Mesendoderm (in vitro differentiated cells): ENCODE results near the gene GCH1.

Experiments used
- DNase-seq: peaks from one replicate; pipeline ENCODE4 v3.0.0; 2013
- H2AK5ac ChIP-seq: 2 replicates; pipeline ENCODE4 v1.6.1; 2013; ENCODE audit warnings: low read length, inconsistent platforms
- H2BK120ac ChIP-seq: 2 replicates; pipeline ENCODE4 v1.6.1; 2013; ENCODE audit warnings: low read depth, mild to moderate bottlenecking, low read length, moderate library complexity, mixed read lengths
- H2BK15ac ChIP-seq: replicated peaks from 2 replicates; pipeline ENCODE4 v1.6.1; 2013; ENCODE audit warnings: low read depth, mild to moderate bottlenecking, moderate library complexity
- H2BK5ac ChIP-seq: 2 replicates; pipeline ENCODE4 v1.6.1; 2013; ENCODE audit warnings: low read length, inconsistent platforms
- H3K18ac ChIP-seq: 2 replicates; pipeline ENCODE4 v1.6.1; 2013; ENCODE audit warnings: mild to moderate bottlenecking, low read length, mixed read lengths
- H3K23ac ChIP-seq: one replicate; pipeline ENCODE4 v1.6.1; 2013; ENCODE audit warnings: low read length
- H3K27ac ChIP-seq: 2 replicates; pipeline ENCODE4 v1.5.1; 2013; ENCODE audit warnings: low read depth, mild to moderate bottlenecking, inconsistent platforms, low read length, moderate library complexity
- H3K27me3 ChIP-seq: 2 replicates; pipeline ENCODE4 v1.6.1; 2013; ENCODE audit warnings: low read length, control low read depth, mild to moderate bottlenecking, inconsistent platforms; ENCODE audit not compliant: insufficient read depth, poor library complexity
- H3K36me3 ChIP-seq: 2 replicates; pipeline ENCODE4 v1.6.1; 2013; ENCODE audit warnings: low read length, inconsistent platforms; ENCODE audit not compliant: control insufficient read depth, insufficient read depth
- H3K4ac ChIP-seq: one replicate; pipeline ENCODE4 v1.6.1; 2013; ENCODE audit warnings: low read depth, mild to moderate bottlenecking, low read length, moderate library complexity
- H3K4me1 ChIP-seq: 2 replicates; pipeline ENCODE4 v1.6.1; 2013; ENCODE audit warnings: low read depth, low read length, inconsistent platforms; ENCODE audit not compliant: control insufficient read depth
- H3K4me2 ChIP-seq: 2 replicates; pipeline ENCODE4 v1.6.1; 2013; ENCODE audit warnings: low read length
- H3K4me3 ChIP-seq: 2 replicates; pipeline ENCODE4 v1.5.1; 2013; ENCODE audit warnings: mild to moderate bottlenecking, low read length
- H3K56ac ChIP-seq: one replicate; pipeline ENCODE4 v1.6.1; 2013; ENCODE audit warnings: low read length
- H3K79me1 ChIP-seq: 2 replicates; pipeline ENCODE4 v1.6.1; 2013; ENCODE audit warnings: low read length, inconsistent platforms
- H3K79me2 ChIP-seq: 2 replicates; pipeline ENCODE4 v1.6.1; 2013; ENCODE audit warnings: mild to moderate bottlenecking, low read length; ENCODE audit not compliant: control insufficient read depth, insufficient read depth
- H3K9ac ChIP-seq: 2 replicates; pipeline ENCODE4 v1.6.1; 2013; ENCODE audit warnings: low read length, inconsistent platforms
- H4K5ac ChIP-seq: one replicate; pipeline ENCODE4 v1.6.1; 2013; ENCODE audit warnings: low read length
- H4K8ac ChIP-seq: one replicate; pipeline ENCODE4 v1.6.1; 2013; ENCODE audit warnings: low read depth, mild to moderate bottlenecking, control low read depth, low read length, moderate library complexity
- WGBS: extraction: QIAGEN DNeasy Blood & Tissue Kit; methylation state at CpG from one replicate; pipeline ENCODE4 v1.1.7; 2013; ENCODE audit warnings: low lambda C conversion rate, missing lambda C conversion rate; ENCODE audit not compliant: insufficient coverage; ENCODE audit errors: extremely low coverage; 5-methylcytosine and 5-hydroxymethylcytosine counted together

The GCH1 gene

GRCh38 chr14:54936816-54937215 lies 34.2 kb upstream of the GCH1 start:
- no peak for DNase-seq
- no peak overlapping the region for H4K8ac ChIP-seq
- no peaks in the 10 kb centered on the region for H3K27me3 ChIP-seq
- H3K4me3 ChIP-seq = no peak overlapping the region
- H2AK5ac ChIP-seq = no peak overlapping the region
- H3K9ac ChIP-seq = no peak overlapping the region
- H3K79me1 ChIP-seq = no peaks in the 10 kb centered on the region
- H3K27ac ChIP-seq = no peak overlapping the region
- H2BK5ac ChIP-seq = no peak overlapping the region
- H3K36me3 ChIP-seq = no peaks in the 10 kb centered on the region
- no peaks in the 10 kb centered on the region for H3K4me1 ChIP-seq
- H2BK15ac ChIP-seq = no peak overlapping the region
- H4K5ac ChIP-seq = no peak overlapping the region
- H3K4me2 ChIP-seq = no peak overlapping the region
- no CpG with 5 or more reads among the region's 1 CpG for WGBS
- H2BK120ac ChIP-seq = no peak overlapping the region
- H3K79me2 ChIP-seq = no peaks in the 10 kb centered on the region
- no peak overlapping the region for H3K18ac ChIP-seq
- no peak overlapping the region for H3K23ac ChIP-seq
- H3K56ac ChIP-seq = no peak overlapping the region
- no peak overlapping the region for H3K4ac ChIP-seq

GRCh38 chr14:54935958-54936357 lies 33.3 kb upstream of the GCH1 start:
- Histone ChIP-seq H4K5ac (no peak overlapping the region), H3K4me1 (no peaks in the 10 kb centered on the region), H3K56ac (no peak overlapping the region), H3K4ac (no peak overlapping the region), H3K27me3 (no peaks in the 10 kb centered on the region), H4K8ac (no peak overlapping the region), H3K4me2 (no peak overlapping the region), H3K23ac (no peak overlapping the region), H2BK120ac (no peak overlapping the region), H2AK5ac (no peak overlapping the region), H2BK5ac (no peak overlapping the region), H3K36me3 (no peaks in the 10 kb centered on the region), H3K4me3 (no peak overlapping the region), H3K9ac (no peak overlapping the region), H3K27ac (no peak overlapping the region), H3K79me2 (no peaks in the 10 kb centered on the region), H3K79me1 (no peaks in the 10 kb centered on the region), H3K18ac (no peak overlapping the region), H2BK15ac (no peak overlapping the region)
- WGBS = no CpG with 5 or more reads among the region's 5 CpGs
- no peak for DNase-seq

DNA sequence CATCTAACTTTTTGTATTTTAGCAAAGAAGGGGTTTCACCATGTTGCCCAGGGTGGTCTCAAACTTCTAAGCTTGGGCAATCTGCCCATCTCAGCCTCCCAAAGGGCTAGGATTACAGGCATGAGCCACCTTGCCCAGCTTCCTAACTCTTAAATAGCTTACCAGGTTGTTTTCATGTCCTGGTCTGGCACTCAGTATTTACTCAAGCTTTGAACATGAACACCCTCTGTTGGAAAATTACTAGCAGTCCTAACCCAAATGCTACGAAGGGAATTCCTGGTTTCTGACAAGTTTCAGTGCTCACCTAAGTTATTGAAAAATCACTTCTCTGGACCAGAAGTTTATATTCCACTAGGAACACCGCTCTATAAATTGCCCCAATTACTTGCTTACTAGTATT lies 32.5 kb upstream of the GCH1 start:
- no peaks in the 10 kb centered on the region for H3K27me3 ChIP-seq
- no peak overlapping the region for H2BK15ac ChIP-seq
- no peak overlapping the region for H3K56ac ChIP-seq
- H3K79me2 ChIP-seq = no peaks in the 10 kb centered on the region
- no peak overlapping the region for H2BK5ac ChIP-seq
- H3K4me1 ChIP-seq = no peaks in the 10 kb centered on the region
- H2AK5ac ChIP-seq = no peak overlapping the region
- H3K18ac ChIP-seq = no peak overlapping the region
- no peak overlapping the region for H3K4me2 ChIP-seq
- no peak overlapping the region for H4K8ac ChIP-seq
- no peak overlapping the region for H3K23ac ChIP-seq
- no peak overlapping the region for H3K4ac ChIP-seq
- no peak overlapping the region for H4K5ac ChIP-seq
- no peak overlapping the region for H2BK120ac ChIP-seq
- no CpG with 5 or more reads among the region's 2 CpGs for WGBS
- no peak overlapping the region for H3K4me3 ChIP-seq
- no peak for DNase-seq
- no peak overlapping the region for H3K9ac ChIP-seq
- H3K79me1 ChIP-seq = no peaks in the 10 kb centered on the region
- no peak overlapping the region for H3K27ac ChIP-seq
- no peaks in the 10 kb centered on the region for H3K36me3 ChIP-seq

GRCh38 chr14:54933006-54933405 lies 30.4 kb upstream of the GCH1 start:
- no peaks in the 10 kb centered on the region for H3K27me3 ChIP-seq
- no CpG with 5 or more reads among the region's 1 CpG for WGBS
- H3K4me2 ChIP-seq = no peak overlapping the region
- no peak overlapping the region for H2BK15ac ChIP-seq
- no peak for DNase-seq
- H3K79me2 ChIP-seq = no peaks in the 10 kb centered on the region
- H3K56ac ChIP-seq = no peak overlapping the region
- H3K79me1 ChIP-seq = no peaks in the 10 kb centered on the region
- no peak overlapping the region for H3K18ac ChIP-seq
- H4K8ac ChIP-seq = no peak overlapping the region
- no peak overlapping the region for H2AK5ac ChIP-seq
- H3K23ac ChIP-seq = no peak overlapping the region
- no peaks in the 10 kb centered on the region for H3K36me3 ChIP-seq
- H2BK120ac ChIP-seq = no peak overlapping the region
- no peak overlapping the region for H2BK5ac ChIP-seq
- no peak overlapping the region for H4K5ac ChIP-seq
- no peak overlapping the region for H3K9ac ChIP-seq
- no peak overlapping the region for H3K4ac ChIP-seq
- H3K4me3 ChIP-seq = no peak overlapping the region
- no peaks in the 10 kb centered on the region for H3K4me1 ChIP-seq
- H3K27ac ChIP-seq = no peak overlapping the region

DNA sequence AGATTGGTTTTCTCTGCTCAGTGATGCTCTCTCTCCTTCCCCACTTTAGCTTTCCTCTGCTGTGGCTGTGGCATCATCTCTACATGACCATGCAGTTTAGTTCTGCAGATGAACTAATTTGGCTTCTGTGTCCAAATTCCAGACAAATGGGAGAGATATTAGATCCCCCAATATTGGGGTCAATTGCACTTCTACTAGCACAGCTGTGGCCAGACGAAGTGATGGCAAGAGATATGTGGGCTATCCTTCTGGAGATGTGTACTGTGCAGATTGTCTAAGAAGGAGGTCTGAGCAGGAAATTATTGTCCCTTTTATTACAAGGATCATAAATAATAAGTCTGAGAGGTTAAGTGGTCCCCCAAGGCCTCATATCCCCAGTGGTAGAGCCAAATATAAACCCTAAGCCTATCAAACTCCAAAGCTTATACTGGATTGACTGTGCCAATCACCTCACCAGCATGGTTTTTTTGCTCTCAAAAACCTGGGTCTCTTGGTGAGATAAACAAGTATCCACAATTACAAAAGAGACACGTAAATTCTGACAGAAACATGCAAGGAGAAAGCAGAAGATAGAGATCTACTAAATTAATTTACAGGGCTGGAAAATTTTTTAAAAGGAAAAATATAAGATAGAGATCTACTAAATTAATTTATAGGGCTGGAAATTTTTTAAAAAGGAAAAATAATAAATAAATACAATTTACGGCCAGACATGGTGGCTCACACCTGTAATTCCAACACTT lies 29.1 kb upstream of the GCH1 start:
- Histone ChIP-seq H3K79me2 (no peaks in the 10 kb centered on the region), H3K27me3 (no peaks in the 10 kb centered on the region), H3K9ac (no peak overlapping the region), H3K18ac (no peak overlapping the region), H3K4me1 (no peaks in the 10 kb centered on the region), H2BK15ac (no peak overlapping the region), H3K27ac (no peak overlapping the region), H3K23ac (no peak overlapping the region), H3K36me3 (no peaks in the 10 kb centered on the region), H2BK120ac (no peak overlapping the region), H4K8ac (no peak overlapping the region), H2BK5ac (no peak overlapping the region), H4K5ac (no peak overlapping the region), H3K4ac (no peak overlapping the region), H3K4me2 (no peak overlapping the region), H3K79me1 (no peaks in the 10 kb centered on the region), H2AK5ac (no peak overlapping the region), H3K4me3 (no peak overlapping the region), H3K56ac (no peak overlapping the region)
- no CpG with 5 or more reads among the region's 3 CpGs for WGBS
- no peak for DNase-seq

DNA sequence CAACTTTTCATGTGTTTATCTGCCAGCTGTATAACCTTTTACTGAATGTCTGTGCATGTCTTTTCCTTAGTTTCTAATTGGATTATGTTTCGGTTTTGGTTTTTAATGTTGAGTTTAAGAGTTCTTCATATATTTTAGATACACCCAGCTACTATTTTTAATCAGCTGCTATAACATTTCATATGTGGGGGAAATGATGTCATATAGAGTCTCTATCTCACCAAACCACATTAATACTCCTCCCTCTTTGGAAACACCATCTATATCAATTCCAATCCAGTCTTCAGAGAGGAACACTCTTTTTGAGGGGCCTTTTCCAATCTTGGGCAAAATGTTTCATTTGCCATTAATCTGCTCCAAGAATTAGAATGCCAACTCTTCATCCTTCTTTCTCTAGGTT lies 28.5 kb upstream of the GCH1 start:
- Histone ChIP-seq H3K79me2 (no peaks in the 10 kb centered on the region), H2BK120ac (no peak overlapping the region), H3K18ac (no peak overlapping the region), H3K4me2 (no peak overlapping the region), H3K36me3 (no peaks in the 10 kb centered on the region), H3K27me3 (no peaks in the 10 kb centered on the region), H3K56ac (no peak overlapping the region), H3K27ac (no peak overlapping the region), H3K23ac (no peak overlapping the region), H4K8ac (no peak overlapping the region), H2BK5ac (no peak overlapping the region), H3K4me1 (no peaks in the 10 kb centered on the region), H3K4ac (no peak overlapping the region), H2AK5ac (no peak overlapping the region), H3K4me3 (no peak overlapping the region), H3K9ac (no peak overlapping the region), H4K5ac (no peak overlapping the region), H3K79me1 (no peaks in the 10 kb centered on the region), H2BK15ac (no peak overlapping the region)
- DNase-seq = no peak
- WGBS = no CpG with 5 or more reads among the region's 1 CpG
